ENCODE results near the gene CPXM1. TPM values are rescaled to one million over a fixed set of nuclear protein-coding genes. Genes with fewer than 3 reads are reported as not detected.

Gene CPXM1
- total and polyA plus RNA-seq, 9 of the 15 experiments (the other 6 are each of a cell fraction or from before 2014, with no cell fraction given), result 0.04 to 1.1 (median 0.37) TPM; not detected in 2

- in situ Hi-C loops (cut with MboI), result loop anchor here (5.0 to 10.0 kb wide), 2 partner anchors 89 to 237 kb away; no protein-coding TSS in a partner anchor
- FAIRE-seq, result no peak
- WGBS (ENCODE audit: insufficient coverage, low coverage, missing lambda C conversion rate), result 5% methylated on average over 5 of the region's 5 CpGs
- DNase-seq (ENCODE audit: extremely low read depth in 1 of 4, low spot score in 3 of 4), result no peak
- Histone ChIP-seq H3K9me3 (replicated peaks; ENCODE audit: control insufficient read depth, insufficient read depth, low read depth, low read length) (no peaks in the 10 kb centered on the region), H2AFZ (ENCODE audit: low read depth, low read length) (no peak overlapping the region), H3K36me3 (ENCODE audit: control insufficient read depth, insufficient read depth, low read length) (no peaks in the 10 kb centered on the region), H3K9ac (ENCODE audit: insufficient read depth in 1 of 2, low read depth in 2 of 2, low read length in 2 of 2) (no peak overlapping the region), H3K27ac (ENCODE audit: extremely low read depth, low read depth, low read length) (no peak overlapping the region), H3K9me1 (ENCODE audit: control insufficient read depth, insufficient read depth, low read length) (no peaks in the 10 kb centered on the region), H3K4me1 (replicated peaks in 1 of 2; ENCODE audit: control insufficient read depth in 2 of 2, insufficient read depth in 2 of 2, low read length in 2 of 2) (peaks cover 2 to 12% of the 10 kb centered on the region in 2 experiments; a peak in 4 of 5 replicates), H3K27me3 (ENCODE audit: control insufficient read depth in 2 of 2, insufficient read depth in 2 of 2, low read length in 2 of 2) (peaks cover 0 to 21% of the 10 kb centered on the region in 2 experiments; a peak in 2 of 5 replicates), H3K4me3 (no peak overlapping the region), H4K20me1 (replicated peaks; ENCODE audit: control insufficient read depth, insufficient read depth, low read length) (no peaks in the 10 kb centered on the region), H3K4me2 (ENCODE audit: insufficient read depth, low read length) (no peak overlapping the region), H3K79me2 (ENCODE audit: control insufficient read depth, insufficient read depth, low read length) (no peaks in the 10 kb centered on the region)
- BruUV-seq (replicated peaks), result no TSS peak
- ChIA-PET CTCF (ENCODE audit: low intra/inter-chr PET ratio) (no interaction called here), POLR2A (no interaction called here)
- ATAC-seq, result no peak; the same call in 2 of the 3 replicates
- intact Hi-C loops (cut with micrococcal nuclease), result loop anchor here (2.0 kb wide), 1 partner anchor 243 kb away; no protein-coding TSS in a partner anchor
- TF ChIP-seq BMI1 (IDR thresholded peaks at IDR 0.05; ENCODE audit: low read length), result no peak
- no peak for TF ChIP-seq NCOA6 (IDR thresholded peaks at IDR 0.05)
- TF ChIP-seq SREBF2 (CRISPR knock-in tag; IDR thresholded peaks at IDR 0.05), result no peak
- no peak for TF ChIP-seq U2AF2 (optimal IDR thresholded peaks at IDR 0.05; ENCODE audit: low read depth, low read length)
- no peak for TF ChIP-seq TSC22D4 (tag; IDR thresholded peaks at IDR 0.05)
- TF ChIP-seq, protein P1, sequence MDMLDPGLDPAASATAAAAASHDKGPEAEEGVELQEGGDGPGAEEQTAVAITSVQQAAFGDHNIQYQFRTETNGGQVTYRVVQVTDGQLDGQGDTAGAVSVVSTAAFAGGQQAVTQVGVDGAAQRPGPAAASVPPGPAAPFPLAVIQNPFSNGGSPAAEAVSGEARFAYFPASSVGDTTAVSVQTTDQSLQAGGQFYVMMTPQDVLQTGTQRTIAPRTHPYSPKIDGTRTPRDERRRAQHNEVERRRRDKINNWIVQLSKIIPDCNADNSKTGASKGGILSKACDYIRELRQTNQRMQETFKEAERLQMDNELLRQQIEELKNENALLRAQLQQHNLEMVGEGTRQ (CRISPR knock-in tag; IDR thresholded peaks at IDR 0.05), result 0 out of 2 replicates have a peak, but pooled peaks have one; percentile 15
- TF ChIP-seq SMAD2 (IDR thresholded peaks at IDR 0.05; ENCODE audit: low read depth, low read length), result no peak
- peak; percentile 40; the same call in 1 of the 2 replicates for TF ChIP-seq USF1 (CRISPR knock-in tag; IDR thresholded peaks at IDR 0.05)
These were observed 42.5 kb downstream of the CPXM1 start for GRCh38 chr20:2757969-2758368.

Measured in K562 (cell line).